Stimulated activated CD8-positive, alpha-beta memory T cell treated with anti-CD3 and anti-CD28 coated beads, Interleukin-15, amount 100 ng/mL, for 48 hours (primary cell): ENCODE data around the gene APOBEC3F.
"Not testable (repeated sequence)": the region's sequence is repeated elsewhere in the genome, so short reads cannot be mapped to it uniquely, and the experiment has no call there.

Experiments
- DNase-seq, 2 donors: peaks; one replicate each; pipeline ENCODE4 v3.0.0-alpha.2; 2020; ENCODE audit warnings: low read depth in 2 of 2

Gene APOBEC3F

DNA sequence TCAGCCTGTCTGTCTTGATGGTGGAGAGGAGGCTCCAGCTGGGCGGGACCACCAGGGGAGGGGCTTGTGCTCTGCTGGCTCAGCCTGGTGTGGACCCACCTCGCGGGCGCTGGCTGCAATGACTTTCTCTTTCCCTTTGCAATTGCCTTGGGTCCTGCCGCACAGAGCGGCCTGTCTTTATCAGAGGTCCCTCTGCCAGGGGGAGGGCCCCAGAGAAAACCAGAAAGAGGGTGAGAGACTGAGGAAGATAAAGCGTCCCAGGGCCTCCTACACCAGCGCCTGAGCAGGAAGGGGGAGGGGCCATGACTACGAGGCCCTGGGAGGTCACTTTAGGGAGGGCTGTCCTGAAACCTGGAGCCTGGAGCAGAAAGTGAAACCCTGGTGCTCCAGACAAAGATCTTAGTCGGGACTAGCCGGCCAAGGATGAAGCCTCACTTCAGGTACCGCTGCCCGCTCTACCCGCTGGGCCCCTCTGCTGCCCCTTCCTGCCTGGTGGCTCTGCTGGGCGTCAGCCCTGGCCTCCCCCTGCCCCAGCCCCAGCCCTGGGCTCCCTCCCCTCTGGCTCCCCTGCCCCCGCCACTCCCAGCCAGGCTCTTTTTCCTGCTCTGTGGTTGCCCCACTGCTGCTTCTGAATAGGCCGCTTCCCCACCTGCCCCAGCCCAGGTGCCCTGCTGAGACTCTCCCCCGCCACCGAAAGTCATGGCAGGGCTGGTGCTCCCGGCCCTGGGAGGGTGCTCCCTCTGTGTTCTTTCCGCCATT lies at the start of gene APOBEC3F:
Gene APOBEC3F (plus strand): TSS at position 327 of the 759 bp plus-strand sequence. CDS start 97 bp downstream, at position 424.
- peak; percentile 61 to 65 for DNase-seq

GRCh38 chr22:38992871-38993371 lies 47.7 kb upstream of the APOBEC3F start:
- DNase-seq = not testable (repeated sequence)

- no peak for DNase-seq
Observed at GRCh38 chr22:38996105-38996504, 44.6 kb upstream of the APOBEC3F start.

- no peak for DNase-seq
Observed at GRCh38 chr22:38997518-38997917, 43.1 kb upstream of the APOBEC3F start.

DNA sequence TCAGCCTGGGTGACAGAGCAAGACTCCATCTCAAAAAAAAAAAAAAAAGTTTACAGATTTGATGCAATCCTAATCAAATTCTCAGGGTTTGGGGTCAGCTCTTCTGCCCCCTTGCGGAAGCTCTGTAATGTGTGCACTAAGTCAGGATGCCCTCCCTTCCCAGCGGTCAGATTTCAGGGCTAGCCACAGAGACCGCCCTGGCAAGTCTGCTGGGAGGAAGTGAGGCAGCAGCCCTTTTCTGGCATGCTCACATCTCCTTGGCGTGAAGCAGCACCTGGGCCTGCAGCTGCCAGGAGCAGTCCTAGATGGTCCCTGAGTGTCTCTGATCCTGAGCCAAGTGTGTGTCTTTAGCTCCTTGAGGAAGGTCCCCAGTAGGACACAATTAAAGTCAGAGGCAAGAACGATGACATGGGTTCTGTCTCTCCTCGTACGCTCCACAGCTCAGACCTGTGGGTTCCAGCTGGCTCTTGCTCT lies 37.5 kb upstream of the APOBEC3F start:
- DNase-seq = peak; percentile 69

DNA sequence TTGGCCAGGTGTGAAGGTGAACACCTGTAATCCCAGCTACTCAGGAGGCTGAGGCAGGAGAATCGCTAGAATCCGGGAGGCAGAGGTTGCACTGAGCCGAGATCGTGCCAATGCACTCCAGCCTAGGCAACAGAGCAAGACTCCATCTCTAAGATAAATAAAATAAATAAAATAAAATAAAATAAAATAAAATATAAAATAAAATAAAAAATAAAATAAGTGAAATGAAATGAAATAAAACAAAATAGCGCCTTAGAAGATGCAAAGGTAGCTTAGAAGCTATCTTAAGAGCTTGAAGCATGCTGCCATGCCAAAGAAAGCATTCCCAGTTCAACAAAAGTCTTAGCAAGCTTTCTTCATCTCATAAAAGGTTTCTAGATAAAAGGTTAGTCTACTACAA lies 33.5 kb upstream of the APOBEC3F start:
- no peak for DNase-seq

DNA sequence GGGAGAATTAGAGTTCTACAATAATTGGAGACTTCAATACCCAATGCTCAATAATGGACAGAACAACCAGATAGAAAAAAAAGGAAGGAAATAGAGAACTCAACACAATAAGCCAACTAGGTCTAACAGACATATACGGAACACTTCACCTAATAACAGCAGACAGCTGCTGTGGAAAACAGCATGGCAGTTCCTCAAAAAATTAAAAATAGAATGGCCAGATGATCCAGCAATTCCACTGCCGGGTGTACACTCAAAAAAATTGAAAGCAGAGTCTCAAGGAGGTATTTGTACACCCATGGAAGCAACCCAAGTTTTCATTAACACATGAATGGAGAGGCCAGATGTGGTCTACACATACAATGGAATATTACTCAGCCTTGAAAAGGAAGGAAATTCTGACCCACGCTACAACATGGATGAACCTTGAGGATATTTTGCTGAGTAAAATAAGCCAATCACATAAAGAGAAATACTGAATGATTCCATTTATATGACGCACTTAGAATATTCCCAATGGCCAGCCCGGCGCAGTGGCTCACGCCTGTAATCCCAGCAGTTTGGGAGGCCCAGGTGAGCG lies 32.3 kb upstream of the APOBEC3F start:
- DNase-seq = not testable (repeated sequence)

- no peak for DNase-seq
Observed at GRCh38 chr22:39010946-39011345, 29.7 kb upstream of the APOBEC3F start.

DNA sequence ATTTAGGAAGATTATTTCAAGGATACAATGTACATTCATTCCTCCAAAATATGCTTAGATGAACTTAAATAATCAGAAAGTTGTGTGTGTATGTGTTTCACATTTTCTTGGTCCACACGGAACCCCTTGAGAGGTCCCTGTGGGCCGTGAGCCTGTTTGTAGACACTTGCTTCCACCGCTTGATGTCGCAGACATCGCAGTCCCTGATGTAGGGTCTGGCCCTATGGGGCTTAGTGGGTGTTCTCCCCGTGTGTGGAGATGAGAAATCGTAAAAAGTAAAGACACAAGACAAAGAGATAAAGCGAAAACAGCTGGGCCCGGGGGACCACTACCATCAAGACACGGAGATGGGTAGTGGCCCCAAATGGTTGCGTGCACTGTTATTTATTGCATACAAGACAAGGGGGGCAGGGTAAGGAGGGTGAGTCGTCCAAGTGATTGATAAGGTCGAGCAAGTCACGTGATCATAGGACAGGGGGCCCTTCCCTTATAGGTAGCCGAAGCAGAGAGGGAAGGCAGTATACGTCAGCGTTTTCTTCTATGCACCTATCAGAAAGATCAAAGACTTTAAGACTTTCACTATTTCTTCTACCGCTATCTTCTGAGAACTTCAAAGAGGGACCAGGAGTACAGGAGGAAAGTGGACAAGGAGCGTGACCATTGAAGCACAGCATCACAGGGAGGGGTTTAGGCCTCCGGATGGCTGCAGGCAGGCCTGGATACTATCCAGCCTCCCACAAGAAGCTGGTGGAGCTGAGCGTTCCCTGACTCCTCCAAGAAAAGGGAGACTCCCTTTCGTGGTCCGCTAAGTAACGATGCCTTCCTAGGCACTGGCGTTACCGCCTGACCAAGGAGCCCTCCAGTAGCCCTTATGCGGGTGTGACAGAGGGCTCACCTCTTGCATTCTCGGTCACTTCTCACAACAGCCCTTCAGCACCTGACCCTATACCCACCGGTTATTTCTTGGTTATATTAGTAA lies 27.8 kb upstream of the APOBEC3F start:
- no peak for DNase-seq

DNA sequence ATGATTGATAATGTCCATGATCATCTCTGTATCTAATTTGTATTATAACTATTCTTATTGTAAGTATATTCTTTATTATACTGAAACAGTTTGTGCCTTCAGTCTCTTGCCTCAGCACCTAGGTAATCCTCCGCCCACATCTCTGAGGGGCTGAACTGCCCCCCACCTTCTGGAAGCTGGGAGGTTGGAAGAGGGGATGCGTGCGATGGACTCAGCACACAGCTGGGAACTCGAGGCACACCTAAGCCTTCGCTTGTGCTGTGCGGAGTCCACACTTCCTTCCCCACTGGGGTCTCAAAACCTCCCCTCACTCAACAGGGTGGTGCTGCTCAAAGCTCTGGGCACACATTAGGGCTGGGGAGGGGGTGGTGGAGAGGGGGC lies 27.1 kb upstream of the APOBEC3F start:
- DNase-seq = not testable (repeated sequence)

GRCh38 chr22:39013942-39014722 lies 26.5 kb upstream of the APOBEC3F start, which contains the start of gene APOBEC3C:
Gene APOBEC3C, plus strand, starts transcription at chr22:39014257. Its CDS starts 106 bp downstream, at chr22:39014363.
- peak; percentile 81 to 83 for DNase-seq

- DNase-seq = not testable (repeated sequence)
Observed at GRCh38 chr22:39014723-39015121, 25.9 kb upstream of the APOBEC3F start.

GRCh38 chr22:39016592-39016991 lies 24.1 kb upstream of the APOBEC3F start:
- DNase-seq = no peak

DNA sequence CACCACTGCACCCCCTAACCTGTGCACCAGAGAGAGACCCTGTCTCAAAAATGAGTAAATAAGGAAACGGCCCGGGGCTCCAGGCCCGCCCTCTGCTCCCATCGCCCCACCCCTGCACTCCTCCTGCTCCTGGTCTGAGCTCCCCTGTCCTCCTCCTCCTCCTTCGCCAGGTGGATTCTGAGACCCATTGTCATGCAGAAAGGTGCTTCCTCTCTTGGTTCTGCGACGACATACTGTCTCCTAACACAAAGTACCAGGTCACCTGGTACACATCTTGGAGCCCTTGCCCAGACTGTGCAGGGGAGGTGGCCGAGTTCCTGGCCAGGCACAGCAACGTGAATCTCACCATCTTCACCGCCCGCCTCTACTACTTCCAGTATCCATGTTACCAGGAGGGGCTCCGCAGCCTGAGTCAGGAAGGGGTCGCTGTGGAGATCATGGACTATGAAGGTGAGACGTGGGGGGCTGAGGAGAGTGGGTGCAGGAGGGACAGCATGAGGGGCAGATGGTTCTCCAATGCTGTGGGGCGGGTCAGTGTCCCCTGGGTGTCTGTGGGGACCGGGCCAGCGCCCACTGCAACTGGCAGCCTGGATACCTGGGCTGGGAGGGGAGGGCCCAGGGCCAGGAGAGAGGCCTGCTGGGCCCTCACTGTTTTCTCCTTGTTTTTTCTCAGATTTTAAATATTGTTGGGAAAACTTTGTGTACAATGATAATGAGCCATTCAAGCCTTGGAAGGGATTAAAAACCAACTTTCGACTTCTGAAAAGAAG lies 22.9 kb upstream of the APOBEC3F start:
- no peak for DNase-seq

- DNase-seq = not testable (repeated sequence)
Observed at GRCh38 chr22:39020021-39020651, 20.5 kb upstream of the APOBEC3F start.

- no peak for DNase-seq
Observed at GRCh38 chr22:39021552-39022250, 19.0 kb upstream of the APOBEC3F start.

GRCh38 chr22:39024519-39025308 lies 15.9 kb upstream of the APOBEC3F start:
- DNase-seq = no peak

- no peak for DNase-seq
Observed at GRCh38 chr22:39026509-39027150, 14.0 kb upstream of the APOBEC3F start.
